Measurements from ENCODE around the gene PAX7.

PAX7 gene

GRCh38 chr1:18618546-18619466 is 11.8 kb upstream of the PAX7 start:
- DNase-seq (ENCODE audit: low spot score) = no peak

- DNase-seq (ENCODE audit: low spot score) = no peak
These were observed 11.2 kb upstream of the PAX7 start for GRCh38 chr1:18619467-18619835.

GRCh38 chr1:18628511-18628910 is 2.1 kb upstream of the PAX7 start:
- no peak for DNase-seq (ENCODE audit: low spot score)

GRCh38 chr1:18629659-18630510 is 761 bp upstream of the PAX7 start:
- no peak for DNase-seq (ENCODE audit: low spot score)

- no peak for DNase-seq (ENCODE audit: low spot score)
These were observed 1.0 kb downstream of the PAX7 start for GRCh38 chr1:18631496-18632217.

- no peak for DNase-seq (ENCODE audit: low spot score)
These were observed 1.6 kb downstream of the PAX7 start for GRCh38 chr1:18632218-18632588.

GRCh38 chr1:18632783-18633421 is 2.3 kb downstream of the PAX7 start:
- DNase-seq (ENCODE audit: low spot score) = no peak

- DNase-seq (ENCODE audit: low spot score) = no peak
These were observed 2.9 kb downstream of the PAX7 start for GRCh38 chr1:18633422-18634155.

- no peak for DNase-seq (ENCODE audit: low spot score)
These were observed 3.6 kb downstream of the PAX7 start for GRCh38 chr1:18634276-18634675.

GRCh38 chr1:18635070-18635577 is 4.5 kb downstream of the PAX7 start:
- DNase-seq (ENCODE audit: low spot score) = no peak

GRCh38 chr1:18635891-18636595 is 5.4 kb downstream of the PAX7 start:
- no peak for DNase-seq (ENCODE audit: low spot score)

GRCh38 chr1:18636596-18637508 is 6.2 kb downstream of the PAX7 start:
- DNase-seq (ENCODE audit: low spot score) = no peak

GRCh38 chr1:18637511-18637960 is 6.9 kb downstream of the PAX7 start:
- DNase-seq (ENCODE audit: low spot score) = no peak

- no peak for DNase-seq (ENCODE audit: low spot score)
These were observed 7.6 kb downstream of the PAX7 start for GRCh38 chr1:18637962-18638834.

- DNase-seq (ENCODE audit: low spot score) = no peak
These were observed 8.3 kb downstream of the PAX7 start for GRCh38 chr1:18638835-18639364.

GRCh38 chr1:18639368-18640055 is 8.9 kb downstream of the PAX7 start:
- DNase-seq (ENCODE audit: low spot score) = no peak
